BE2C (cell line): Measurements from ENCODE around the gene RUBCNL.

Source experiments
- DNase-seq: peaks from one replicate; pipeline ENCODE4 v3.0.0-alpha.2; 2020
- H3K27me3 ChIP-seq: fragments of 250-450 bp; sonication (Bioruptor Pico); 2 replicates; pipeline ENCODE4 v1.5.1; 2020; ENCODE audit warnings: mild to moderate bottlenecking
- H3K36me3 ChIP-seq: fragments of 250-450 bp; sonication (Bioruptor Pico); 2 replicates; pipeline ENCODE4 v1.5.1; 2020; ENCODE audit warnings: mild to moderate bottlenecking
- H3K4me1 ChIP-seq: fragments of 250-450 bp; sonication (Bioruptor Pico); 2 replicates; pipeline ENCODE4 v1.5.1; 2020
- H3K4me3 ChIP-seq: 2 replicates; pipeline ENCODE4 v1.5.1; 2011; ENCODE audit warnings: low read depth, low read length
- H3K9me3 ChIP-seq: fragments of 250-450 bp; sonication (Bioruptor Pico); 2 replicates; pipeline ENCODE4 v1.5.1; 2020
- TF ChIP-seq, protein P1 (sequence below): IDR thresholded peaks from 2 replicates; pipeline ENCODE4 v1.5.1; 2012; ENCODE audit warnings: mild to moderate bottlenecking, low read depth, low read length

Gene RUBCNL

DNA sequence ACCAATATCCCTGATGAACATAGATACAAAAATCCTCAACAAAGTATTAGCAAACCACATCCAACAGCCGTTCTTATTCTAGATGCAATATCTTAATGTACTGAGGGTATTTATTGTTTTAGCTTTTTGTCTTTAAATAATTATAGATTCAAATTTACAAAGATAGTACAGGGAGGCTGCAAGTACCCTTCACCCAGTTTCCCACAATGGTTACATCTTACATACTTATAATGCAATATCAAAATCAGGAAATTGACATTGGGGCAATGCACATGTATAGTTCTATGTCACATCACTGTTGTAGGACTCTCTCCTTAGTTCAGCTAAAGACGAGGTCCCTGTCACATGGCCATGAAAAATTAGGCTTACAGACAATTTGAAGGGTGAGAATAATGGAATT lies 75.8 kb downstream of the RUBCNL start:
- TF ChIP-seq, protein P1, sequence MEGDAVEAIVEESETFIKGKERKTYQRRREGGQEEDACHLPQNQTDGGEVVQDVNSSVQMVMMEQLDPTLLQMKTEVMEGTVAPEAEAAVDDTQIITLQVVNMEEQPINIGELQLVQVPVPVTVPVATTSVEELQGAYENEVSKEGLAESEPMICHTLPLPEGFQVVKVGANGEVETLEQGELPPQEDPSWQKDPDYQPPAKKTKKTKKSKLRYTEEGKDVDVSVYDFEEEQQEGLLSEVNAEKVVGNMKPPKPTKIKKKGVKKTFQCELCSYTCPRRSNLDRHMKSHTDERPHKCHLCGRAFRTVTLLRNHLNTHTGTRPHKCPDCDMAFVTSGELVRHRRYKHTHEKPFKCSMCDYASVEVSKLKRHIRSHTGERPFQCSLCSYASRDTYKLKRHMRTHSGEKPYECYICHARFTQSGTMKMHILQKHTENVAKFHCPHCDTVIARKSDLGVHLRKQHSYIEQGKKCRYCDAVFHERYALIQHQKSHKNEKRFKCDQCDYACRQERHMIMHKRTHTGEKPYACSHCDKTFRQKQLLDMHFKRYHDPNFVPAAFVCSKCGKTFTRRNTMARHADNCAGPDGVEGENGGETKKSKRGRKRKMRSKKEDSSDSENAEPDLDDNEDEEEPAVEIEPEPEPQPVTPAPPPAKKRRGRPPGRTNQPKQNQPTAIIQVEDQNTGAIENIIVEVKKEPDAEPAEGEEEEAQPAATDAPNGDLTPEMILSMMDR = no peak
- H3K36me3 ChIP-seq = no peaks in the 10 kb centered on the region
- DNase-seq = no peak
- H3K4me3 ChIP-seq = no peak overlapping the region
- no peaks in the 10 kb centered on the region for H3K9me3 ChIP-seq
- H3K27me3 ChIP-seq = no peaks in the 10 kb centered on the region
- no peaks in the 10 kb centered on the region for H3K4me1 ChIP-seq

DNA sequence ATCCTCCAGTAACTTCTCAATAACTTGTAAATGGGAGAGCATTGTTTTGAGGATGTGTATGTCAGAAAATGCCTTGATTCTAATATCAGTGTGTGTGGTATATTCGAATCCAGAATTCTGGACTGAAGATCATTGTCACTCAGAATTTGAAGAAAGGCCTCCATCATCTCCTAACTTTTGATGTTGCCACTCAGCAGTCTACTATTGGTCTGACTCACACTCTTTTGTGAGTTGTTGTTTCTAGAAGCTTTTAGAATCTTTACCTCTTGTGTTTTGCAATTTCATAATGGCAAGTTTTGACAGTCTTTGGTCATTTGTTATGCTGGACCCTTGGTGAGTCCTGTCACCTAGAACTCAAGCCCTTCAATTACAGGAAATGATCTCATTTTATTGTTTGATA lies 77.0 kb downstream of the RUBCNL start:
- TF ChIP-seq, protein P1 = no peak

DNA sequence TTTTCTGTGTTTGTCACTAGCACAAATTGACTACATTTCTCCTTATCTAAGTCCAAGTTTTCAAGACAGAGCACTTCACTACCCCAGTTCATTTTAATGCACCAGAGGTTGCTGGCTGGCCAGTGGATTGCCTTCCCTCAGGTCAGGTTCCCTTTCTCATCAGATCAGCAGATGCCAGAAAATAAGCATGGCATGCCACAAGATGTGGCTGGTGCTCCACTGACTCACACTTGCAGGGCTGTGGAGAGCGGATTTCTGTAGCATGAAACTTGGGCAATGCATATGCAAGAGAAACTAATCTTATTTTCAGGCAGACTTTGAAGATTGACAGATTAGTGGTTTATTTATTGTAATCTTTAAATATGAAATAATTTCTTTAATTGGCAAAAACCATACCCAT lies 79.5 kb downstream of the RUBCNL start:
- TF ChIP-seq, protein P1 = no peak
- no peak for DNase-seq
- no peaks in the 10 kb centered on the region for H3K36me3 ChIP-seq
- no peaks in the 10 kb centered on the region for H3K4me1 ChIP-seq
- no peaks in the 10 kb centered on the region for H3K27me3 ChIP-seq
- H3K9me3 ChIP-seq = no peaks in the 10 kb centered on the region
- no peak overlapping the region for H3K4me3 ChIP-seq

More for the DNA sequence above, 77.0 kb downstream of the RUBCNL start:
- Histone ChIP-seq H3K9me3 (no peaks in the 10 kb centered on the region), H3K27me3 (no peaks in the 10 kb centered on the region), H3K36me3 (no peaks in the 10 kb centered on the region), H3K4me1 (no peaks in the 10 kb centered on the region), H3K4me3 (no peak overlapping the region)
- DNase-seq = no peak

DNA sequence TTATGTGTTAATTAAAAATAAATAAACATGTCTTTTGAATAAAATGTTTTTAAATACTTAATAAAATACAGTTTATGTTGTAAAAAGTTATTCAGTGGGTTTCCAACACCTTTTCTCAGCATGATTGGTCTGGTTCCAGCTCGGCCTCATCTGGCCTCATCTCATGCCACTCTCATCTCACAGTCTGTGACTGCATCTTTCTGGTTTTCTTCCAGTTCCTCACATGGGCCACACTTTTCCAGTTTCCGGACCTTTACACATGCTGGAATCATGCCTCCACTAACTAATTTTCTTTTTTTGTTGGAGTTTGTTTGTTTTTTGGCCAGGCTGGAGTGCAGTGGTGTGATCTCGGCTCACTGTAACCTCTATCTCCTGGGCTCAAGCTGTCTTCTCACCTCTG lies 82.5 kb downstream of the RUBCNL start:
- H3K9me3 ChIP-seq = no peaks in the 10 kb centered on the region
- H3K4me3 ChIP-seq = no peak overlapping the region
- TF ChIP-seq, protein P1 = no peak
- no peaks in the 10 kb centered on the region for H3K27me3 ChIP-seq
- no peak for DNase-seq
- no peaks in the 10 kb centered on the region for H3K36me3 ChIP-seq
- no peaks in the 10 kb centered on the region for H3K4me1 ChIP-seq

DNA sequence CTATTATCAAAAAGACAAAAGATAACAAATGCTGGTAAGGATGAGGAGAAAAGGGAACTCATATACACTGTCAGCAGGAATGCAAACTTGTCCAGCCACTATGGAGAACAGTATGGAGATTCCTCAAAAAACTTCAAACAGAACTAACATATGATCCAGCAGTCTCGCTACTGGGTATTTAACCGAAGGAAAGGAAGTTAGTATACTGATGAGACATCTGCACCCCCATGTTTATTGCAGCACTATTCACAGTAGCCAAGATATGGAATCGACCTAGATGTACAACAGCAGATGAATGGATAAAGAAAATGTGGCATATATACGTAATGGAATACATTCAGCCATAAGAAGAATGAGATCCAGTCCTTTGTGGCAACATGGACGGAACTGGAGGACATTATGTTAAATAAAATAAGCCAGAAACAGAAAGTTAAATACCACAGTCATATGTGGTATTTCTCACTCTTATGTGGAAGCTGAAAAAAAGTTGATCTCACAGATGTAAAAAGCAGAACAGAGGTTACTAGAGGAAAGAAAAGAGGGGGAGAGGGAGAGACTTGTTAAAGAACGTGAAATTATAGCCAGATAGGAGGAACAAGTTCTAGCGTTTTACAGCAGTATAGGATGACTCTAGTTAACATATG lies 83.2 kb downstream of the RUBCNL start:
- Histone ChIP-seq H3K4me3 (no peak overlapping the region), H3K9me3 (no peaks in the 10 kb centered on the region), H3K36me3 (no peaks in the 10 kb centered on the region), H3K4me1 (no peaks in the 10 kb centered on the region), H3K27me3 (no peaks in the 10 kb centered on the region)
- no peak for DNase-seq
- TF ChIP-seq, protein P1 = no peak

DNA sequence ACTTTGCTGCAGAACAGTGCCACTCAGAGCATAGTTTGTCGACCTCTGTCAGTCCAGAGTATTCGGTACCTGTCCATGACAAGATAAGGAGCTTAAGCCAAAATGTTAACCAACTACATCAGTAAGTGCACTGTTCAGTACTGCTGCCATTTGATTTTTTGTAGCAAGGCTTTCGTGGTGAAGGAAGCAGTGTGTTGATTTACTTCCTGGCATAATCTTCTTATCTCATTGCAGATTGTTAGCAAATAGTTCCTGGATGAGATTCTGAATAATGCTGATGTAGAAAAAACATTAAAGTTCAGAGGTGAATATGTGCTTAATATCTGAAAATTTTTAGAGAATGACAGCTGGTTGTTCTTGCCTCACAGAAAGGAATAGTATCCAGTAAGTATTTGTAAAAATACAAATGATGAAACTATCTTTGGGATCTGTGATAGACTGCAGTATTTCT lies 89.7 kb downstream of the RUBCNL start:
- H3K27me3 ChIP-seq = no peaks in the 10 kb centered on the region
- no peak overlapping the region for H3K4me3 ChIP-seq
- H3K9me3 ChIP-seq = no peaks in the 10 kb centered on the region
- no peak for DNase-seq
- no peaks in the 10 kb centered on the region for H3K4me1 ChIP-seq
- no peaks in the 10 kb centered on the region for H3K36me3 ChIP-seq
- TF ChIP-seq, protein P1 = no peak
